ENCODE measurements around the gene FAM124A.

The FAM124A gene

GRCh38 chr13:51243227-51243626 lies 21.0 kb downstream of the FAM124A start:
- DNase-seq (ENCODE audit: low read depth), result no peak

GRCh38 chr13:51243832-51244231 lies 21.6 kb downstream of the FAM124A start:
- no peak for DNase-seq (ENCODE audit: low read depth)

GRCh38 chr13:51244637-51245405 lies 22.6 kb downstream of the FAM124A start:
- DNase-seq (ENCODE audit: low read depth), result no peak

GRCh38 chr13:51245583-51245982 lies 23.4 kb downstream of the FAM124A start:
- DNase-seq (ENCODE audit: low read depth), result no peak

- DNase-seq (ENCODE audit: low read depth), result no peak
Measured at GRCh38 chr13:51246025-51246417, 23.8 kb downstream of the FAM124A start.

- no peak for DNase-seq (ENCODE audit: low read depth)
Measured at GRCh38 chr13:51246418-51247277, 24.4 kb downstream of the FAM124A start.

- DNase-seq (ENCODE audit: low read depth), result no peak
Measured at GRCh38 chr13:51249255-51249654, 27.1 kb downstream of the FAM124A start.

GRCh38 chr13:51249770-51250741 lies 27.9 kb downstream of the FAM124A start:
- DNase-seq (ENCODE audit: low read depth), result no peak

GRCh38 chr13:51251480-51251879 lies 29.3 kb downstream of the FAM124A start:
- no peak for DNase-seq (ENCODE audit: low read depth)

- no peak for DNase-seq (ENCODE audit: low read depth)
Measured at GRCh38 chr13:51252954-51253532, 30.8 kb downstream of the FAM124A start.

GRCh38 chr13:51255556-51255955 lies 33.4 kb downstream of the FAM124A start:
- no peak for DNase-seq (ENCODE audit: low read depth)

GRCh38 chr13:51257187-51257586 lies 35.0 kb downstream of the FAM124A start:
- no peak for DNase-seq (ENCODE audit: low read depth)

GRCh38 chr13:51258612-51259548 lies 36.7 kb downstream of the FAM124A start:
- DNase-seq (ENCODE audit: low read depth), result no peak

- DNase-seq (ENCODE audit: low read depth), result no peak
Measured at GRCh38 chr13:51260154-51260553, 38.0 kb downstream of the FAM124A start.

- DNase-seq (ENCODE audit: low read depth), result no peak
Measured at GRCh38 chr13:51261610-51262249, 39.5 kb downstream of the FAM124A start.

- no peak for DNase-seq (ENCODE audit: low read depth)
Measured at GRCh38 chr13:51262501-51263211, 40.5 kb downstream of the FAM124A start.

- DNase-seq (ENCODE audit: low read depth), result no peak
Measured at GRCh38 chr13:51266642-51267041, 44.4 kb downstream of the FAM124A start.

- DNase-seq (ENCODE audit: low read depth), result no peak
Measured at GRCh38 chr13:51267622-51268021, 45.4 kb downstream of the FAM124A start.

GRCh38 chr13:51269039-51269438 lies 46.8 kb downstream of the FAM124A start:
- DNase-seq (ENCODE audit: low read depth), result peak; percentile 75

Measured in EH (cell line).